ENCODE data around the gene MUCL1.
"Not testable (repeated sequence)": the region's sequence is repeated elsewhere in the genome, so short reads cannot be mapped to it uniquely, and the experiment has no call there.

Gene MUCL1, protein sequence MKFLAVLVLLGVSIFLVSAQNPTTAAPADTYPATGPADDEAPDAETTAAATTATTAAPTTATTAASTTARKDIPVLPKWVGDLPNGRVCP

DNA sequence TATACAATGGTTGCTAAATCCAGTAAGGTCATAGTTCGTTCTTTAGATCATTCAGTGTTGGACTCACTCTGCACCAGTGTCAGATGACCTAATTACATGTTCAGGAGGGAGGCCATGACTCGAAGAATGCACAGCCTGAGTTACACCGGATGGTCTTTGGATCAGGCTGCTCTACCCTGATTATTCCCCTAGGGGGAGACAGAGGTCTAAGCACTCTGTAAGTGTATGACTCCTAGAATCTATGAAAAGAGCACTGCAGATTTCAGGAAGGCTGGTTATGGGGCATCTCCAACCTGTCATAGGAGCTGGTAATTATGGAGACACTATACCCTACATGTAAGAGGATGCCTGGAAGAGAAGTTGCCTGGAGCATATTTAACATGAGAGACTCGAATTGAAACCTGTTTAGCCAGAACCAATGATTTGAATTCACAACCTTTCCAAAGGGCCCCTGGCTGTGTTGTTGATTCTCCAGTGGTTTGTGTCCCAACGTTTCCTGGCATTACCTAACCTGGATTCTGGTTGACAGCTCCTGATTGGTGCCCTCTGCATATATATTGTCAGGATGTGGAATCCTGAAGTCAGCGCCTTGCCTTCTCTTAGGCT is at the start of gene MUCL1:
MUCL1 (plus strand) TSS at position 584 of the 606 bp plus-strand sequence. CDS start 67 bp downstream, outside the sequence.
- peak; percentile 63 for DNase-seq

DNA sequence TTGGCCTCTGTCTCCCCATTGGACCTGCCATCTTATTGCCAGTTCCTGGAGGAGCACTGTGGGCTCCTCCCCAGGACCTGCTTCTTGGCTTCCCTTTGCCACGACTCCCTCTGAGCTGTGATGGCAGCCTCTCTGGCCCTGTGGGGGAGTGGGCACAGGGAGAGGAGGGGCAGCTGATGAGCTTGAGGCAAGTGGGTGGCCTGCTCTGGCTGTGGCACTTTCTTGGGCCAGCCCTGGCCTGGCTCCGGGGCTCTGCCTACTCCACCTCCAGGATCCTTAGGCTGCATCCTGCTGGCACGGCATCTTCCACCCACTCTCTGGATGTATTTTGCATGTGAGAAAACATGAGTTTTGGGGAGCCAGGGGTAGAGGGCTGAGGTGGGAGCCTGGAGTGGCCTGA is 32.6 kb upstream of the MUCL1 start:
- DNase-seq, result no peak

DNA sequence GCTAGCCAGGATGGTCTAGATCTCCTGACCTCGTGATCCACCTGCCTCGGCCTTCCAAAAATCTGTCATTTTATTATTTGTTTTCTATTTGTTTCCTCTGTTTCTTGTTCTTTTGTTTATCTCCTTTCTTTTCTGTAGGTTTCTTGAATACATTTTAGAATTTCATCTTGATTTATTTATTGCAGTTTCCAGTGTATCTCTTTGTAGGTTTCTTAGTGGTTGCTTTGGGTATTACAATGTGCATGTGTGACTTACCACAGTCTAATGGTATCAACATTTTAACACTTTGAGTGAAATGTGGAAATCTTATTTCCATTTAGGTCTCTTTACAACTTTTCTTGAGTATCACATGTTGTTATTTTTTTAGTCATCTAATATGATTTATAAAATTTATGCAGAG is 29.9 kb upstream of the MUCL1 start:
- DNase-seq, result no peak

DNA sequence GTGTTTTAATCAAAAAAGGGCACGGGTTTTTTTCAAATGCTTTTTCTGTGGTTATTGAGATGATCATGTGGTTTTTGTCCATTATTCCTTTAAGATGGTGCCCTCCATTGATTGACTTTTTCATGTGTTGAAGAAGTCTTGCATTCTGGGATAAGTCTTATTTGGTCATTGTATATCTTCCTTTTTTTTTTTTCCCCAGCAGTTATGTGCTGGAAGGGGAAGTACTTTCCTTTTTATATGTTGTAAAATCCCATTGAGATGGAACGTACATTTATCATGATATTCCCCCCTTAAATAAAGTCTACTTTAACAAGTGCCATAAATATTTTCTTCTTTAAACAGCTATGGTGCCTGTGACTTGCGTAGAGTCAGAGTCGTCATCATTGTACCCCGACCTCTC is 24.8 kb upstream of the MUCL1 start:
- DNase-seq, result no peak

DNA sequence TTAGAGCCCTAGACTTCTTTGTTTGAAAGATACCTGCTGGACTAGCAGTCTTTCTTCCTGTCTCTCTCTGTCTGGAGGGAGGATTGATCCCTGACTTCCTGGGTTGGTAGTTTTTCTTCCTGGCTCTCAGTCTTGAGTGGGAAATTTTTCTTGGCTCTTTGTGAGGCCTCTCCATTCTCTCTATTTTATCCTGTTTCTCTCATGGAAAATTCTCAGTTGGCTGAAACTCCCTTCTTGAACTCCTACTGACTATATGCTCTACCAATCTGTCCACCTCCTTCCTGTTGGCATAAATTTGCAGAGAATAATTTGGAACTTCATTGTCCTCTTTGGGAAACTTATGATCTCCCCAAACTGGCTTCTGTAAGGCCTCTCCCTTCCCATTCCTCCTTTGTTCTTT is 24.1 kb upstream of the MUCL1 start:
- DNase-seq, result no peak

DNA sequence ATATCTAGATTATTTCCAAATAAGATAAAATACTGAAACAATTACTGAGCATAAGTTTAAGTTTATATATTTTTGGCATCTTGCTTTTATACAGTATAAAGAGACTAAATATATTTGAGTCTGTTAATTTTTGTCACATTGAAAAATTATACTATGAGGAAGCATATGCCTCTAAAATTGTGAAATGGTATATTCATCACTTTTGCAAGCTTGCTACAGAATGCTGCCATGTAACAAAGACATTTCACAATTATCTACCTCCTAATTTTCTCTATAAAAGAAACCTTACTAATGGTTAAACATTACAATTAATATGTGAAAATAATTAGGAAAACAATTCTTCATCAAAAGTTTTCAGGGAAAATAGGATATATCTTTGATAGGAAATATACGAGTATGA is 22.7 kb upstream of the MUCL1 start:
- no peak for DNase-seq

DNA sequence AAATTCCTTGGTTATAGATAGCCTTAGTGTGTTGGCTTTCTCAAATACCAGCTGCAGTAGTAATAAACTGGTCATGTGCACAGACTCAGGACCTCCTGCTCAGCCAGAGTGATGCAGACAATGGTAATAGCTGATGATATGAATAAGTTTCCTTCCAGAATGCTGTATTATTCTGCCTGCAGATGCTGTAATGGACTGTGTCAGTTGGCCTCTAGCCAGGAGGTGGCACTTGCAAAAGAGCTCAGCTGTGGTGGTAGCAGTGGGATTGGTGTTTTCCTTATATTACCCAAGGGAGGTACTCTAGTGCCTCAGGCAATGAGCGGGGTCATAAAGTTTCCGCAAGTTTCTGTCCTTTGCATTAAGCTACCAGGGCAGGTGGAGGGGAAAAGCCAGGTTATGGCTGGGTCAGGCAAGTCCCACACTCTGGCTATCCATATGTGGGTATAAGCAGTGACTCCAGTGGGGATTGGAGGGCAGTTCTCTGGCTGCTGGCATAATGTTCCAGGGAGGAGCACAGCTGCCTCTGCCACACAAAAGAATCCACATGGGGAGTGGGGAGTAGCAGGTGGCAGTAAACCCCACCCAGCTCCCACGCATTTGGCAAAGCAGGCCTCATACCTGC is 14.0 kb upstream of the MUCL1 start:
- no peak for DNase-seq

DNA sequence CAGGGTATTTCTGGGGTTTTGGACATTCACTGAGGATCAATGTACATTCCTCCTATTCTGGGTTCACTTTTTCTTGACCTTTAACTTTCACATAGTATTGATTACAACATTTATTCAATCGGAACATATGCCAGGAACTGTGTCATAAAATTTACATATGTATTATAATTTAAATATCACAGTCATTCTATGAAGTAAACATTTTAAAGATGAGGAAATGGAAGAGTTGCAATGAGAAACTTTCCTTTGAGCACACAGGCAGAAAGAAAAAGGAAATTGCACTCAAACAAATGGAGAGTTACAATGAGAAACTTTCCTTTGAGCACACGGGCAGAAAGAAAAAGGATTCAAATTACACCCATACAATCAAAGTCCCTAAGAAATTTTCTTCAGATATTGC is 3.1 kb downstream of the MUCL1 start:
- no peak for DNase-seq

DNA sequence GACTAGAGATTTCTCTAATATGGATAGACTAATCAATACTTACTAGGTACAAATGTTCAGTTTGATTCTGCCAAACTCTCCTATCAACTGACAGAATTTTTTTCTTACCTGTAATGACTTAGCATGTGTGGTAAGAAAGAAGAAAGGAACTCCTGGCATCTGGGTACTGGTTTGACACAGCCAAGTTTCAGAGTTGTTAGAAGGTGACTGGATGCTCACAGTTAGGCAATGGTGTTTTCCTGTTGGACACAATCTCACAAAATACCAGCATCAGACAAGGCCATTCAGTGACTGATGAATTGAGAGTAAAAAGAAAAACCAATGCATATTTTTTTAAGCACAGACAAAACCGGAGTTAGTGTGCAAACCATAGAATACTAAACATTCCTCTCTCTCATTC is 4.2 kb downstream of the MUCL1 start:
- no peak for DNase-seq

DNA sequence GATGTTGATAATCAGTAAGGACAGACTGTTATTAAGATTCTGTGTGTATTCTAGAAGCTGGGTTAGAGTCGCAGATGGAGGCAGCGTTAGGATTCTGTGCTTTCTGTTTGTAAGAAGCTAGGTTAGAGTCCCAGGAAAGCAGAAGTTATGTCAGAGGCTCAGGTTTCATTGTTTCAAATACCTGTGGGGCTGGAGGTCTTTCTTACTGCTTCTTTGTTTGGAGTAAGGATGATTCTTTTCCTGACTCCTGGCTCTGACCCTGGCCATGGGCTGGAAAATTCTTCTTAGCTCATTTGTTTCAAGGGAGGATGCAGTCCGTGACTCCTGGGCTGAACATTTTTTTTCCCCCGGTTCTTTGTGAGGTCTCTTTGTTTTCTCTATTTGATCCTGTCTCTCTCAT is 5.2 kb downstream of the MUCL1 start:
- DNase-seq, result no peak

DNA sequence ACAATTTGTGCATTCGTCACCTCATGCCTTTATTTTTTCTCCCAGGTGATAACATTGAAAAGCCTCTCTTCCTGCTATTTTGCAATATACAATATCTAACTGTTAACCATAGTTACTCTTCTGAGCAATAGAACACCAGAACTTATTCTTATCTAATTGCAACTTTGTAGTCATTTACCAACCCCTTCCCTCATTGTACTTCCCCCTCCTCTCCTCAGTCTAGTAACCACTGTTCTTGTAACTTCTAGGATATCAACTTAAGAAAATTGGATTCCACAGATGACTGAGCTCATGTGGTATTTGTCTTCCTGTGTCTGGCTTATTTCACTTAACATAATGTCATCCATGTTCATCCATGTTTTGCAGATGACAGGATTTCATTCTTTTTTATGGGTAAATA is 7.6 kb downstream of the MUCL1 start:
- no peak for DNase-seq

DNA sequence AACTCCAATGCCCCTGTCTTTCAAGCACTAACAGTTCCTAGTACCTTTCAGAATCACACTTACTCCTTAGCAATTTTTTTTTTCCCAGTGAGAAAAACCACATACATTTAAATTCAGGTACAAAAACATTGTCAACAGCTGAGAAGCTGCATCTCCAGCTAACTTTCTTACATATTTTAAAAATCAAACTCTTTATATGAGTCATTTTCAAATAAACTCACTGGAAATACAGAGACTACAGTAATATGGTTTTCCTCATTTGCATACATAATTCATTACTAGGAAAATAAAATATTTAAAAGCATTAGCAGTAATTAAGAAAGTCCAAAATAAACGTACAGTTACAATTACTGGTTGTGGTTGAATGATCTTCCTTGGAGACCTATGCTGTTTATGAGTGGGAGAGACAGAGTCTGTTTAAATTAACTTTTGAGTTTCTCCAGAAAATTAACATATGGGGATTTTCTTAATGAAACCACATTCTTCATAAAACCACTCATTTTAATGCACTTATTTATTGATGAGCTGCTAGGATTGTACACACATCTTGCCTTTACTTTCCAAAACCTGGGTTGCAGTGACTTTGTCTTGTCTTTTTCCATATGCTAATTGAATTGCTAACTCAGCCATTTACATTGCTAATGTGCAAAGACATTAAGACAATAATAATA is 9.8 kb downstream of the MUCL1 start:
- DNase-seq, result no peak

DNA sequence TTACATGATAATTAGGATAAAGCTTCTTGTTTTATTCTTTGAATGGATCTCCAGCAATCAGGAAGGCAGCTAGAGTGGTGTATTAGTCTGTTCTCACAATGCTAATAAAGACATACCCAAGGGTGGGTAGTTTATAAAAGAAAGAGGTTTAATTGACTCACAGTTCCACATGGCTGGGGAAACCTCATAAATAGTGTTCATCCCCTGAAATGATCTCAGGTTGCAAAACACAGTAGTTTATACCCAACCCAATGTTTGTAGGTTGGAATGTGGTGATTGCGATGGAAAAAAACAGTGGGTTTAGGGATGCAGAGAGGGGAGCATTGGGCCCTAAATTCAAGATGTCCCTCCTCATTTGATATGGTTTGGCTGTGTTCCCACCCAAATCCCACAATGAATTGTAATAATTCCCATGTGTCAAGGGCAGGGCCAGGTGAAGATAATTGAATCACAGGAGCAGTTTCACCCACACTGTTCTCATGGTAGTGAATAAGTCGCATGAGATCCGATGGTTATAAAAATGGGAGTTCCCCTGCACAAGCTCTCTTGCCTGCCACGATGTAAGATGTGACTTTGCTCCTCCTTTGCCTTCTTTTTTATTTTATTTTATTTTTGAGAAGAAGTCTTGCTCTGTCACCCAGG is 11.5 kb downstream of the MUCL1 start:
- no peak for DNase-seq

DNA sequence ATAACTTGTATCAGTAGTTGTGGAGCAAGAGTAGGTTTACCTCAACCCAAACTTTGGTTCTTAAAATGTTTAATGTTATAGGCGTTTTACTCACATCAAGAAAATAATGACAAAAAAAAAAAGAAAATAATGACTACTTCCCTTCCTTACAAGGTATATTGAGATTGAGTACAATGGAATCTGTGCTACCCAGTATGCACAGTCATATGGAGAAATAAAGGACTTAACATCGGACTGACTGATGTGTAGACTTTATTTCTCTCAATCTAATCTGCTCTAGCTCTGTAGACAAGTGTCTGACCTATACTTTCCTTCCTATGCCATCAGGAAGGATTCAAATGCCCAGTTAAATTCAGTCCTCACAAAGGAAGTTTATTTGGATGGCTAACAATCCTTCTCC is 14.4 kb downstream of the MUCL1 start:
- DNase-seq, result no peak

DNA sequence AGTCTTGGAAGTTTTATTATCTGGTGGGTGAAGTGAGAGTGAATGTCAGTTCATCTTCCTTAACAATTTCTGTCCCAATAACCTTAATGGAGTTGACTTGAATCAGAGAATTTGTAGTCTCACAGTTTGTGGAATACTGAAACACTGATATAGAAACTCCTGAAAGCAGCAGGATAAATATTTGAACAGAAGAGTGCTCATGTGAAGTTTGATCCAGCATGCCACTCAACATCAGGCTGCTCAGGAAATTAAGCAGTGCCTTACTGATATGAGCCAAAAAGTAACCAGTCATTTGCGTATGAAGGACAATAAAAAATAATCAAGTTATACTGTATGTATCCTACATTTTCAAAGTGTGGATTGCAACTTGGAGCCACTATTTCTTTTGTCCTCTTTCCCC is 15.7 kb downstream of the MUCL1 start:
- DNase-seq, result no peak

DNA sequence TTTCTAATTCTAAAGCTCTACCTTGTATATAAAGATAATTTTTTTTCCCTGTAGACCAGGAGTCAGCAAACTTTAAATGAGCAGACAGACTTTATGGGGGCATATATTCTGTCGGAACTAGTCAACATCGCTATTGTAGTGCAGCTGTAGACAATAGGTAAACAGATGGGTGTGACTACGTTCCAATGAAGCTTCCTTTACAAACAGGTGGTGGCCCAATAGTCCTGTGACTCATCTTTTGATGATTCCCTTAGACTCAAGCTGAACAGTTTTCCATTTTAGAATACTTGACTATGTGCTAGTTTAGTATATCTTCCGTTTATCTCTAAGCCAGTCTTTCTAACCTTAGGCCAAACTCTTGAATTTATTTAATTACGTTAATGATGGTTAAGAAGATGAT is 16.3 kb downstream of the MUCL1 start:
- no peak for DNase-seq

DNA sequence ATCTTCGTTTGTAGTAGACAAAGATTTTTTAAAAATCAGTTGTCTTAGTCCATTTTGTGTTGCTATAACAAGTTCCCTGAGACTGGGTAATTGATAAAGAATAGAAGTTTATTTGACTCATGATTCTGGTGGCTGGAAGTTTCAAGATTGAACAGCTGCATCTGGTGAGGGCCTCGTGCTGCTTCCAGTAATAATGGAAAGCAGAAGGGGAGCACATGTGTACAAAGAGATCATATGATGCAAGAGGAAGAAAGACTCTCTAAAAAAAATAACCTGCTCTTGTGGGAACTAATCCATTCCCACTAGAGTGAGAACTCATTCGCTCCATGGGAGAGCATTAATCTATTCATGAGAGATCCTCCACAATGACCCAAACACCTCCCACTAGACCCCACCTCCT is 24.8 kb downstream of the MUCL1 start:
- DNase-seq, result no peak

DNA sequence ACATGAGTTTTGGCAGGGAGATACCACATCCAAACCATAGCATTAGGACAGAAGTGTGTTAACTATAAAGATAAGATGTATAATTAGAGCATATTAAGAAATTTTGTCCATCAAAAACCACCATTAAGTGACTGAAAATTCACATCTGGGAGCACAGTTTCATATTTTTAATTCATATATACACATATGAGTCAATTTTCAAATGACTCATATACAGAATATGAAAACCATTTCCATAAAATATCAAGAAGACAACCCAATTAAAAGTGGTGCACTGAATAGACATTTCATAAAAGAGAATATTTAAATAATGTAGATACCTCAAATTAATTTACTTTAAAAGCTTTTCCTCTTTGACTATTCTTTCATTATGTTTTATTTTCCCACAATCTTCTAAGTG is 25.3 kb downstream of the MUCL1 start:
- no peak for DNase-seq

DNA sequence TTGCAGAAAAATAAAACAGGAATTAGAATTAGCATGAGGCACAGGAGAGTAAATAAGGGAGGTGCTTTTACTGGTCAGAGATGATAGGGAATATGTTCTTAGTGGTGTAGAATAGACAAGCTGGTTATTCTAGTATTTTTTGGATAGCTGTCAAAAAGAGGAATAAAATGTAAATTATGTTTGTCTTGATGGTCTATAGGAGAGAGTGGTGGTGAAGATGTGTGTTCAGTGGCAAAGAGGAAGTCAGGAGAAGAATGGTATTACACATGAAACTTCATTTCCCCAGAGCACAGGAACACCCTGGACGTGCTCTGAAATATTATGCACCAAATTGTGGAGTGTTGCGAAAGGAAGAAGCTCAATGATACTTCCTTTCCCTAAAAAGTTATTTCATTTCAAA is 27.8 kb downstream of the MUCL1 start:
- peak; percentile 17 for DNase-seq

DNA sequence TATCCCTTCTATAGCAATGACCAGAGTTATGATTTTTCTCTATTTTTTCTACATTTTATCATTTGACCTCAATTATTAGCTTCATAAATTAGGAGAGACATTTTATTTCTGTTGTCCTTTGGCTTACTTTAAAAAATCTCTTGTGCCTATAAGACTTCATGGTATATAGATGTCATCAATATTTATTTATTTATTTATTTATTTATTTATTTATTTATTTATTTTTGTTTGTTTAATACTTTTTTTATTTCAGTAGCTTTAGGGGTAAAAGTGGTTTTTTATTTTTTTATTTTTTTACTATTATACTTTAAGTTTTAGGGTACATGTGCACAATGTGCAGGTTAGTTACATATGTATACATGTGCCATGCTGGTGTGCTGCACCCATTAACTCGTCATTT is 28.3 kb downstream of the MUCL1 start:
- not testable (repeated sequence) for DNase-seq

DNA sequence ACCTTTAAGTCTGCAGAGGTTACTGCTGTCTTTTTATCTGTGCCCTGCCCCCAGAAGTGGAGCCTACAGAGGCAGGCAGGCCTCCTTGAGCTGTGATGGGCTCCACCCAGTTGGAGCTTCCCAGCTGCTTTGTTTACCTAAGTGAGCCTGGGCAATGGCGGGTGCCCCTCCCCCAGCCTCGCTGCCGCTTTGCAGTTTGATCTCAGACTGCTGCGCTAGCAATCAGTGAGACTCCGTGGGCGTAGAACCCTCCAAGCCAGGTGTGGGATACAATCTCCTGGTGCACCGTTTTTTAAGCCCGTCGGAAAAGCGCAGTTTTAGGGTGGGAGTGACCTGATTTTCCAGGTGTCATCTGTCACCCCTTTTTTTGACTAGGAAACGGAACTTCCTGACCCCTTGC is 34.1 kb downstream of the MUCL1 start:
- DNase-seq, result not testable (repeated sequence)

DNA sequence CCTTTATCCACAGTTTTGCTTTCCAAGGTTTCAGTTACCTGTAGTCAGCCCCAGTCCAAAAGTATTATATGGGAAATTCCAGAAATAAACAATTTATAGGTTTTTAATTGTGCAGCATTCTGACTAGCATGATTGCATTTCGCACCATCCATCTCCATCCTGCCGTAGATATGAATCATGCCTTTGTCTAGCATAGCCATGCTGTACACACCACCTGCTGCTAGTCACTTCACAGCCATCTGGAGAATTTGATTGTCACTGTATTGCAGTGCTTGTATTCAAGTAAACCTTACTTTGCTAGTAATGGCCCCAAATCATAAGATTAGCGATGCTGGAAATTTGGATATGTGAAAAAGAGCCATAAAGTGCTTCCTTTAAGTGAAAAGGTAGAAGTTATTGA is 36.0 kb downstream of the MUCL1 start:
- DNase-seq, result no peak

DNA sequence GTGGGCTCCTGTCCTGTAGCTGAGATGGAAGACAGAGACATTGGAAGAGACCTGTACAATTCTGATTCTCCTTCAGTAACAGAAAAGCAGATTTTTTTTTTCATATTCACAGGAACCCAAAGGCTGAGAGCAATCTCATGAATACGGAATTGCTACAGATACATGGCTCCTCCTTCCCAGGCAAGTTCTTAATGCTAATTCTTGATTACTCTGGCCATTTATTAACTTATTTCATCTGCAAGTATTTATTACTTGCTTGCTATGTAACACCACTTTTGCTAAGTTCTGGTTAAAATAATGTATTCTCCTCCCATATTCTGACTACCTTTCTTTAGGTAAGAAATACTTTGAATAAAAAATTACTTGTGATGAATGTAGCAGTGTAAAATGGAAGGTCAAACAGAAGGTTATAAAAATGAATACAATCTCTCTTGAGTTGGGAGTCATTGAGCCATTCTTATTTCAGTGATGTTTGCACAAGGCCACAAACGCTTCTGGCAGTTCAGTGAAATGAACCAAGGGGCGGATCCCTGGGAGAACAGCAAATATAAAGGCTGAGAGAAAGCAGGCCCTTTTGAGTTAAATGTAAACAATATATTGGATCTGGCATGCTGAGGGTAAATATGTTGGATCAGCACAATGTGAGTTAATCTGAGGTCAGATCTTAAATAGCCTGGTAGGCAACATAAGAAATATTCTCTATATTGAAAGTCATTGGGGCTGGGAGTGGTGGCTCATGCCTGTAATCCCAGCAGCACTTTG is 37.6 kb downstream of the MUCL1 start:
- DNase-seq, result no peak

Measured in CD4-positive, alpha-beta T cell treated with Interleukin-15 for 1 hour (primary cell).